GM18499 (cell line): ENCODE results near the gene BTBD7.
"Not testable (repeated sequence)": the region's sequence is repeated elsewhere in the genome, so short reads cannot be mapped to it uniquely, and the experiment has no call there.

Experiments
- ATAC-seq: cut with Tn5 transposase; IDR thresholded peaks from one replicate; pipeline ENCODE4 v1.9.1; 2021; ENCODE audit warnings: moderate number of reproducible peaks; ENCODE audit not compliant: insufficient read depth, unreplicated experiment

BTBD7 gene

GRCh38 chr14:93332853-93333630 is at the start of gene BTBD7:
TSS of gene BTBD7 (minus strand) at chr14:93333036. CDS start at chr14:93296051, 36,985 bp downstream.
- peak; percentile 35 for ATAC-seq

- peak; percentile 61 for ATAC-seq
These were observed 48.8 kb upstream of the BTBD7 start for GRCh38 chr14:93381644-93382043.

- ATAC-seq, result no peak
These were observed 47.0 kb upstream of the BTBD7 start for GRCh38 chr14:93379831-93380230.

GRCh38 chr14:93375673-93376156 is 42.9 kb upstream of the BTBD7 start:
- ATAC-seq, result peak; percentile 62

GRCh38 chr14:93369713-93370266 is 37.0 kb upstream of the BTBD7 start:
- no peak for ATAC-seq

- no peak for ATAC-seq
These were observed 36.3 kb upstream of the BTBD7 start for GRCh38 chr14:93368996-93369712.

GRCh38 chr14:93354873-93355272 is 22.0 kb upstream of the BTBD7 start:
- not testable (repeated sequence) for ATAC-seq

- no peak for ATAC-seq
These were observed 15.5 kb upstream of the BTBD7 start for GRCh38 chr14:93348292-93348691.

- no peak for ATAC-seq
These were observed 15.0 kb upstream of the BTBD7 start for GRCh38 chr14:93347850-93348249.

- ATAC-seq, result no peak
These were observed 14.3 kb upstream of the BTBD7 start, which contains the start of gene COX8C for GRCh38 chr14:93346926-93347721. TSS of gene COX8C (plus strand) at chr14:93347182. CDS start at chr14:93347269, 87 bp downstream.

- ATAC-seq, result no peak
These were observed 11.0 kb upstream of the BTBD7 start for GRCh38 chr14:93343797-93344196.

- no peak for ATAC-seq
These were observed 10.4 kb upstream of the BTBD7 start for GRCh38 chr14:93343266-93343665.

- no peak for ATAC-seq
These were observed 5.0 kb upstream of the BTBD7 start for GRCh38 chr14:93337884-93338283.

GRCh38 chr14:93337143-93337753 is 4.4 kb upstream of the BTBD7 start:
- no peak for ATAC-seq

GRCh38 chr14:93333631-93334103 is 831 bp upstream of the BTBD7 start:
- ATAC-seq, result no peak

- peak; percentile 22 for ATAC-seq
These were observed 411 bp downstream of the BTBD7 start for GRCh38 chr14:93332397-93332852.

GRCh38 chr14:93331728-93332396 is 974 bp downstream of the BTBD7 start:
- ATAC-seq, result peak; percentile 13

- no peak for ATAC-seq
These were observed 1.7 kb downstream of the BTBD7 start for GRCh38 chr14:93331002-93331727.
